Measurements from ENCODE around the gene RPS21.

Gene RPS21

GRCh38 chr20:62400541-62400940 is 13.6 kb downstream of the RPS21 start:
- H3K4me3 ChIP-seq (replicated peaks; ENCODE audit: low read depth, low read length), result no peak overlapping the region
- no peak for TF ChIP-seq CTCF (IDR thresholded peaks at IDR 0.05; ENCODE audit: low read depth, low read length, missing control alignments)
- DNase-seq (ENCODE audit: extremely low read depth, low read depth), result no peak

GRCh38 chr20:62401331-62401779 is 14.5 kb downstream of the RPS21 start:
- no peak for DNase-seq (ENCODE audit: extremely low read depth, low read depth)
- no peak for TF ChIP-seq CTCF (IDR thresholded peaks at IDR 0.05; ENCODE audit: low read depth, low read length, missing control alignments)
- H3K4me3 ChIP-seq (replicated peaks; ENCODE audit: low read depth, low read length), result no peak overlapping the region

- no peak for DNase-seq (ENCODE audit: extremely low read depth, low read depth)
- no peak overlapping the region for H3K4me3 ChIP-seq (replicated peaks; ENCODE audit: low read depth, low read length)
- TF ChIP-seq CTCF (IDR thresholded peaks at IDR 0.05; ENCODE audit: low read depth, low read length, missing control alignments), result no peak
Observed at GRCh38 chr20:62402456-62403150, 15.7 kb downstream of the RPS21 start.

- no peak overlapping the region for H3K4me3 ChIP-seq (replicated peaks; ENCODE audit: low read depth, low read length)
- no peak for DNase-seq (ENCODE audit: extremely low read depth, low read depth)
- no peak for TF ChIP-seq CTCF (IDR thresholded peaks at IDR 0.05; ENCODE audit: low read depth, low read length, missing control alignments)
Observed at GRCh38 chr20:62403331-62403730, 16.4 kb downstream of the RPS21 start.

GRCh38 chr20:62404112-62404665 is 17.3 kb downstream of the RPS21 start:
- no peak overlapping the region for H3K4me3 ChIP-seq (replicated peaks; ENCODE audit: low read depth, low read length)
- TF ChIP-seq CTCF (IDR thresholded peaks at IDR 0.05; ENCODE audit: low read depth, low read length, missing control alignments), result no peak
- DNase-seq (ENCODE audit: extremely low read depth, low read depth), result no peak

- no peak overlapping the region for H3K4me3 ChIP-seq (replicated peaks; ENCODE audit: low read depth, low read length)
- TF ChIP-seq CTCF (IDR thresholded peaks at IDR 0.05; ENCODE audit: low read depth, low read length, missing control alignments), result no peak
- no peak for DNase-seq (ENCODE audit: extremely low read depth, low read depth)
Observed at GRCh38 chr20:62404761-62405107, 17.8 kb downstream of the RPS21 start.

Data from HFF-Myc (cell line).